Neural cell (in vitro differentiated cells): Measurements from ENCODE around the gene PTPRS. TPM values are rescaled to one million over a fixed set of nuclear protein-coding genes. Genes with fewer than 3 reads are reported as not detected.

Experiments used
- H2AFZ ChIP-seq: fragments of 200-600, 300-800 bp; sonication (generic), shearing (Covaris generic); 2 replicates; pipeline ENCODE4 v1.6.0; 2014; ENCODE audit warnings: low read depth, mild to moderate bottlenecking, antibody characterized with exemption, low read length, moderate library complexity
- H3F3A ChIP-seq: fragments of 200-600 bp; shearing (Covaris generic); 2 replicates; pipeline ENCODE4 v1.6.1; 2016; ENCODE audit warnings: mild to moderate bottlenecking, moderate library complexity, mixed read lengths, antibody characterized with exemption, low read length; ENCODE audit not compliant: insufficient read depth, poor library complexity, severe bottlenecking
- H3K27ac ChIP-seq: fragments of 200-600, 300-800 bp; sonication (generic), shearing (Covaris generic); 2 replicates; pipeline ENCODE4 v1.5.1; 2014; ENCODE audit warnings: mild to moderate bottlenecking, low read length, moderate library complexity
- H3K27me3 ChIP-seq: fragments of 300-800, 200-600 bp; sonication (generic), shearing (Covaris generic); 2 replicates; pipeline ENCODE4 v1.6.0; 2014; ENCODE audit warnings: mild to moderate bottlenecking, low read depth, low read length, moderate library complexity; ENCODE audit not compliant: insufficient read depth
- H3K36me3 ChIP-seq: fragments of 300-800, 200-600 bp; sonication (generic), shearing (Covaris generic); 2 replicates; pipeline ENCODE4 v1.5.1; 2014; ENCODE audit warnings: mild to moderate bottlenecking, antibody characterized with exemption, low read length, moderate library complexity; ENCODE audit not compliant: insufficient read depth
- H3K4me2 ChIP-seq: fragments of 300-800, 200-600 bp; sonication (generic), shearing (Covaris generic); 2 replicates; pipeline ENCODE4 v1.6.0; 2014; ENCODE audit warnings: mild to moderate bottlenecking, low read length
- H3K4me3 ChIP-seq: fragments of 300-800, 200-600 bp; sonication (generic), shearing (Covaris generic); 2 replicates; pipeline ENCODE4 v1.5.1; 2014; ENCODE audit warnings: mild to moderate bottlenecking, low read length, moderate library complexity
- H3K79me2 ChIP-seq: fragments of 200-600 bp; shearing (Covaris generic); replicated peaks from 2 replicates; pipeline ENCODE4 v1.6.0; 2014; ENCODE audit warnings: mild to moderate bottlenecking, low read length, moderate library complexity; ENCODE audit not compliant: insufficient read depth
- H3K9ac ChIP-seq: fragments of 300-800, 200-600 bp; sonication (generic), shearing (Covaris generic); 2 replicates; pipeline ENCODE4 v1.6.1; 2016; ENCODE audit warnings: mild to moderate bottlenecking, low read length, mixed read lengths
- H3K9me2 ChIP-seq: fragments of 200-600 bp; shearing (Covaris generic); 2 replicates; pipeline ENCODE4 v1.6.1; 2016; ENCODE audit warnings: mild to moderate bottlenecking, low read length, mixed read lengths; ENCODE audit not compliant: insufficient read depth
- H3K9me3 ChIP-seq: fragments of 200-600, 300-800 bp; sonication (generic), shearing (Covaris generic); 2 replicates; pipeline ENCODE4 v1.6.1; 2016; ENCODE audit warnings: mild to moderate bottlenecking, mixed run types, low read length, moderate library complexity, mixed read lengths
- H4K20me1 ChIP-seq: fragments of 200-600 bp; shearing (Covaris generic); 2 replicates; pipeline ENCODE4 v1.6.1; 2016; ENCODE audit warnings: mild to moderate bottlenecking, mixed run types; ENCODE audit not compliant: insufficient read depth
- EP300 ChIP-seq: fragments of 450-650 bp; conservative IDR thresholded peaks from 2 replicates; pipeline ENCODE4 v1.6.1; 2014; ENCODE audit warnings: antibody characterized with exemption, mild to moderate bottlenecking, moderate library complexity; ENCODE audit not compliant: poor library complexity, severe bottlenecking
- MXI1 ChIP-seq: fragments of 450-650 bp; conservative IDR thresholded peaks from 2 replicates; pipeline ENCODE4 v1.6.1; 2014; ENCODE audit warnings: antibody characterized with exemption, mild to moderate bottlenecking; ENCODE audit not compliant: poor library complexity, severe bottlenecking
- POLR2AphosphoS5 ChIP-seq: IDR thresholded peaks from 2 replicates; pipeline ENCODE4 v1.6.1; 2012
- REST ChIP-seq: IDR thresholded peaks from 2 replicates; pipeline ENCODE4 v1.6.1; 2012; ENCODE audit warnings: borderline replicate concordance
- SMC3 ChIP-seq: fragments of 450-650 bp; conservative IDR thresholded peaks from 2 replicates; pipeline ENCODE4 v1.6.1; 2014; ENCODE audit warnings: antibody characterized with exemption, mild to moderate bottlenecking, moderate library complexity; ENCODE audit not compliant: poor library complexity
- TAF1 ChIP-seq: IDR thresholded peaks from 2 replicates; pipeline ENCODE4 v1.6.1; 2012; ENCODE audit warnings: low read depth
- polyA plus RNA-seq: library from polyadenylated mRNA; depleted of rRNA; stranded (reverse); fragments of >200 nt; gene quantifications from 2 replicates; pipeline ENCODE4 v1.2.3, GENCODE V29; 2014
- TF ChIP-seq, protein P1 (sequence below): fragments of 450-650 bp; IDR thresholded peaks from 2 replicates; pipeline ENCODE4 v1.5.1; 2014; ENCODE audit warnings: antibody characterized with exemption, mild to moderate bottlenecking, moderate library complexity; ENCODE audit not compliant: poor library complexity, severe bottlenecking

Gene PTPRS
- polyA plus RNA-seq, 1 donor from 2014 or later: 121 TPM

DNA sequence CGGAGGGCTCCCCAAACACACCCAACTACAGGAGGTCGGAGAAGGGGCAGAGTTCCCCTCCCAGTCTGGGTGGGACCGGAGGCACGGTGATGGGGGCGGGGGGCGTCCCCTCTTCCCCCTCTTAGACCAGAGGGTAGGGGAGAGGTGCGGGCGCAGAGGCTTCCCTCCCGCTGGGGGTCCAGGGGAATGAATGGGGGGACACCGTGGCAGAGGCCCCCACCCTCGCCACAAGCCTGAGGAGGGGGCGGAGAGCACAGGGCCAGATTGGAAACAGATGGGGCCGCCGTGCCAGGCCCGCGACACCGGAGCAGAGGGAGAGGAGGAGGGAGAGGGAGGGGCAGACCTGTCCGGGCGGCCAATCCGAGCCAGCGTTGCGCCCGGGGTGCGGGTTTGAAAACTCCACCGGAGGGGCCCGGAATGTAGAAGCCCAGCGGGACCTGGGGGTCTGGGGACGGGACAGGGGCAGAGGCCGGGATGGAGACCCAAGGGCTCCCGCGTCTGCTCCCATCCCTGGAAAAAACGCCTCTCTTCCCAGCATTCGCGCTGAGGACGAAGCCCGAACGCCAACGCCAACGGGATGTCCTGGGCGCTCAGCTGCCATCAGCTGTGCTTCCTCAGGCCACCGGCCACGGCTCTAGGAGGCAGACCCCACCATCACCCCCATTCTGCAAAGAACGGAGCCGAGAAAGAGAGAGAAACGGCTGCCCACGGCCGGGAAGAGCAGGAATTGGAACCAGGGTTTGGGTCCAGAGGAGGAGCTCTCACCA is 46.8 kb downstream of the PTPRS start:
- Histone ChIP-seq H3K9ac (peak overlapping the region; percentile 72), H4K20me1 (peaks cover 51% of the 10 kb centered on the region), H3F3A (no peaks in the 10 kb centered on the region), H3K9me2 (no peaks in the 10 kb centered on the region), H3K36me3 (no peaks in the 10 kb centered on the region), H3K4me2 (peak overlapping the region; percentile 95), H3K9me3 (no peaks in the 10 kb centered on the region), H3K79me2 (peaks cover 87% of the 10 kb centered on the region), H3K27me3 (no peaks in the 10 kb centered on the region), H3K27ac (peak overlapping the region; percentile 65), H2AFZ (no peak overlapping the region), H3K4me3 (peak overlapping the region; percentile 75)
- TF ChIP-seq, protein P1, sequence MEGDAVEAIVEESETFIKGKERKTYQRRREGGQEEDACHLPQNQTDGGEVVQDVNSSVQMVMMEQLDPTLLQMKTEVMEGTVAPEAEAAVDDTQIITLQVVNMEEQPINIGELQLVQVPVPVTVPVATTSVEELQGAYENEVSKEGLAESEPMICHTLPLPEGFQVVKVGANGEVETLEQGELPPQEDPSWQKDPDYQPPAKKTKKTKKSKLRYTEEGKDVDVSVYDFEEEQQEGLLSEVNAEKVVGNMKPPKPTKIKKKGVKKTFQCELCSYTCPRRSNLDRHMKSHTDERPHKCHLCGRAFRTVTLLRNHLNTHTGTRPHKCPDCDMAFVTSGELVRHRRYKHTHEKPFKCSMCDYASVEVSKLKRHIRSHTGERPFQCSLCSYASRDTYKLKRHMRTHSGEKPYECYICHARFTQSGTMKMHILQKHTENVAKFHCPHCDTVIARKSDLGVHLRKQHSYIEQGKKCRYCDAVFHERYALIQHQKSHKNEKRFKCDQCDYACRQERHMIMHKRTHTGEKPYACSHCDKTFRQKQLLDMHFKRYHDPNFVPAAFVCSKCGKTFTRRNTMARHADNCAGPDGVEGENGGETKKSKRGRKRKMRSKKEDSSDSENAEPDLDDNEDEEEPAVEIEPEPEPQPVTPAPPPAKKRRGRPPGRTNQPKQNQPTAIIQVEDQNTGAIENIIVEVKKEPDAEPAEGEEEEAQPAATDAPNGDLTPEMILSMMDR: no peak
- peak; percentile 9 for TF ChIP-seq SMC3

DNA sequence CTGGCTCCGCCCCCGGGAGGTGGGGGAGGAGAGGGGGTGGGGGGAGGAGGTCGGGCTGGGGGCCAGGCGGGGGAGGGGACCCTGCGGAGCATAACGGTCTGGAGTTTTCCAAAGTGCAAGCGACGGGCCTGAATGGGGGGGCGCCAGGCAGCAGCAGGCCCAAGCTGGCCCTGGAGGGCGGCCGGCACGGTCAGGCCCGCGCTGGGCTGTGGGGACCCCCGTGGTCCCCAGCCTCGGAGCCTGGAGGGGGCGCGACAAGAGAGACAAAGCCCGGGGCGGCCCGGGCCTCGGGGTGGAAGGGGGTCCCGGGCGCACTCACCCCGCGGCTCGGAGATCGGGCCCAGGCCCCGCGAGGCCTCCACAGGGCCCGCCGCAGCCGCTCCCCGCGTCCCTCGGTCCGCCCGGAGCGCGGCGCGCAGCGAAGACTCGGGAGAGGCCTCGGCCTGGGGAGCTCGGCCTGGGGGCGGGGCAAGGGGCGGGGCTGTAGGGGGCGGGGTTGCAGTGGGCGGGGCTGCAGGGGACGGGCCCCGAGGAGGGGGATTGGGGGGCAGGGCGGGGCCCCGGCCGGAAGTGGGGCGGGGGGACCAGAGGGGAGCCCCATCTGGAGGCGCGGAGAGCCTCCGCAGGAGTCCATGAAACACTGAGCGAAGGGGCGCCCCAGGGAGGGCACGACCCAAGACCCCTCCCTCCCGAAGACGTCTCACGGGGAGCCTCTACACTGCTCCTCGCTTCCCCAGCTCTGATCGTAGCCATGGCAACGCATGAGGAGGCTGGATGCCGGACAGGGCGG is 47.6 kb downstream of the PTPRS start:
- peaks cover 86% of the 10 kb centered on the region for H3K79me2 ChIP-seq
- peak overlapping the region; percentile 65 for H3K27ac ChIP-seq
- no peak overlapping the region for H2AFZ ChIP-seq
- H3K9me2 ChIP-seq: no peaks in the 10 kb centered on the region
- H3K9ac ChIP-seq: peak overlapping the region; percentile 72
- H4K20me1 ChIP-seq: peaks cover 59% of the 10 kb centered on the region
- H3K27me3 ChIP-seq: no peaks in the 10 kb centered on the region
- H3F3A ChIP-seq: no peaks in the 10 kb centered on the region
- H3K9me3 ChIP-seq: no peaks in the 10 kb centered on the region
- H3K36me3 ChIP-seq: no peaks in the 10 kb centered on the region
- peak overlapping the region; percentile 75 for H3K4me3 ChIP-seq
- H3K4me2 ChIP-seq: peak overlapping the region; percentile 95
- TF ChIP-seq EP300: no peak
- no peak for TF ChIP-seq REST
- no peak for TF ChIP-seq TAF1
- TF ChIP-seq SMC3: peak; percentile 23
- peak; percentile 40 for TF ChIP-seq POLR2AphosphoS5
- peak; percentile 31 for TF ChIP-seq MXI1
- TF ChIP-seq, protein P1: no peak
